Measurements from ENCODE around the gene KCNJ8.

DNA sequence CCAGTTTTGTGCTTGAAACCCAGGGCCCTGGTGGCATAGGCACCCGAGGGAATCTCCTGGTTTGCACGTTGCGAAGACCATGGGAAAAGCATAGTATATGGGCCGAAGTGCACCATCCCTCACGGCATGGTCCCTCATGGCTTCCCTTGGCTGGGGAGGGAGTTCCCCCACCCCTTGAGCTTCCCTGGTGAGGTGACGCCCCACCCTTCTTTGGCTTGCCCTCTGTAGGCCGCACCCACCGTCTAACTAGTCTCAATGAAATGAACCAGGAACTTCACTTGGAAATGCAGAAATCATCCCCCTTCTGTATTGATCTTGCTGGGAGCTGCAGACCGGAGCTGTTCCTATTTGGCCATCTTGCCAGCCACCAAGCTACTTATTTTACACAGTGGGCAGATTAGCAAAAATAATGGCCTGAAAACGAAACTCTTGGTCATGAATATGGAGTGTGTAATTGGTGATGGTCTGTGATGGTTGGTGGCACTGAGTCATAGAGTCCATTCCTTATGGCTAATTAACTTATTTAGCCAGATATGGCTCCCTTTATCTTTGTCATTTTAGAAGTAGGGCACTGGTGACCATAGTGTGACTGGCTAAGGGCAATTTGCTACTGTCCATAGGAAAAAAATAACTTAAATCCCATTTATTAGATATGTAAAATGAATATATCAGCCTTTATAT is 21.3 kb upstream of the KCNJ8 start:
- TF ChIP-seq, protein P1, sequence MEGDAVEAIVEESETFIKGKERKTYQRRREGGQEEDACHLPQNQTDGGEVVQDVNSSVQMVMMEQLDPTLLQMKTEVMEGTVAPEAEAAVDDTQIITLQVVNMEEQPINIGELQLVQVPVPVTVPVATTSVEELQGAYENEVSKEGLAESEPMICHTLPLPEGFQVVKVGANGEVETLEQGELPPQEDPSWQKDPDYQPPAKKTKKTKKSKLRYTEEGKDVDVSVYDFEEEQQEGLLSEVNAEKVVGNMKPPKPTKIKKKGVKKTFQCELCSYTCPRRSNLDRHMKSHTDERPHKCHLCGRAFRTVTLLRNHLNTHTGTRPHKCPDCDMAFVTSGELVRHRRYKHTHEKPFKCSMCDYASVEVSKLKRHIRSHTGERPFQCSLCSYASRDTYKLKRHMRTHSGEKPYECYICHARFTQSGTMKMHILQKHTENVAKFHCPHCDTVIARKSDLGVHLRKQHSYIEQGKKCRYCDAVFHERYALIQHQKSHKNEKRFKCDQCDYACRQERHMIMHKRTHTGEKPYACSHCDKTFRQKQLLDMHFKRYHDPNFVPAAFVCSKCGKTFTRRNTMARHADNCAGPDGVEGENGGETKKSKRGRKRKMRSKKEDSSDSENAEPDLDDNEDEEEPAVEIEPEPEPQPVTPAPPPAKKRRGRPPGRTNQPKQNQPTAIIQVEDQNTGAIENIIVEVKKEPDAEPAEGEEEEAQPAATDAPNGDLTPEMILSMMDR (IDR thresholded peaks at IDR 0.05): no peak
- TF ChIP-seq EP300 (IDR thresholded peaks at IDR 0.05) (no peak), POLR2A (IDR thresholded peaks at IDR 0.05; ENCODE audit: low read depth) (no peak), POLR2AphosphoS5 (IDR thresholded peaks at IDR 0.05) (no peak)

All from esophagus muscularis mucosa (tissue), 4 donors.